Loucy (cell line): ENCODE data around the gene C1orf141.

Source experiments
- CTCF ChIP-seq: fragments of 200-600 bp; sonication (generic); conservative IDR thresholded peaks from 2 replicates; pipeline ENCODE4 v1.5.1; 2014; ENCODE audit warnings: mild to moderate bottlenecking, antibody characterized with exemption, low read length
- EZH2phosphoT487 ChIP-seq: fragments of 200-600 bp; IDR thresholded peaks from 2 replicates; pipeline ENCODE4 v1.6.1; 2018; ENCODE audit warnings: antibody characterized with exemption, mild to moderate bottlenecking, moderate library complexity, borderline replicate concordance

- no peak for TF ChIP-seq CTCF
- TF ChIP-seq EZH2phosphoT487 = no peak
These were observed 49.9 kb downstream of the C1orf141 start for GRCh38 chr1:67084765-67085318.
